CD14-positive monocyte (primary cell): ENCODE measurements around the gene ELF1. TPM values are rescaled to one million over a fixed set of nuclear protein-coding genes. Genes with fewer than 3 reads are reported as not detected.

Experiments used
- DNase-seq, 3 donors: peaks; one replicate each; pipeline ENCODE4 v3.0.0-alpha.2; 2011 to 2022
- H2AFZ ChIP-seq: 2 replicates; pipeline ENCODE4 v1.6.0; 2012; ENCODE audit warnings: mild to moderate bottlenecking, low read depth, low read length, inconsistent platforms; ENCODE audit not compliant: insufficient read depth, poor library complexity, severe bottlenecking
- H3K27ac ChIP-seq, 2 donors: 1 replicate in 1 of 2; 2 replicates in 1 of 2; pipeline ENCODE4 v1.5.1; 2012 to 2013; ENCODE audit warnings: low read length in 2 of 2, control low read depth in 1 of 2, inconsistent platforms in 1 of 2, low read depth in 1 of 2, mild to moderate bottlenecking in 1 of 2
- H3K27me3 ChIP-seq, 2 donors: one replicate each; pipeline versions ENCODE4 v1.6.0 to v1.6.1; 2011 to 2013; ENCODE audit warnings: low read length in 2 of 2; ENCODE audit not compliant: control insufficient read depth in 2 of 2, insufficient read depth in 2 of 2
- H3K36me3 ChIP-seq, 2 donors: replicated peaks in 1 of 2; 1 replicate in 1 of 2; 2 replicates in 1 of 2; pipeline versions ENCODE4 v1.5.1 to v1.6.1; 2012 to 2013; ENCODE audit warnings: low read length in 2 of 2, control low read depth in 1 of 2, inconsistent platforms in 1 of 2, mild to moderate bottlenecking in 1 of 2; ENCODE audit not compliant: insufficient read depth in 2 of 2, control insufficient read depth in 1 of 2
- H3K4me1 ChIP-seq, 2 donors: 1 replicate in 1 of 2; 2 replicates in 1 of 2; pipeline versions ENCODE4 v1.5.1 to v1.6.1; 2012 to 2013; ENCODE audit warnings: low read length in 2 of 2, control low read depth in 1 of 2, inconsistent platforms in 1 of 2, mild to moderate bottlenecking in 1 of 2, moderate library complexity in 1 of 2; ENCODE audit not compliant: insufficient read depth in 2 of 2, control insufficient read depth in 1 of 2
- H3K4me2 ChIP-seq: replicated peaks from 2 replicates; pipeline ENCODE3; 2012; ENCODE audit warnings: low read length, moderate library complexity, mild to moderate bottlenecking; ENCODE audit not compliant: poor library complexity, severe bottlenecking; ENCODE audit errors: extremely low read depth
- H3K4me3 ChIP-seq, 3 experiments: fragments of 200-600 bp in 1 of 3; sonication (generic) in 1 of 3; replicated peaks in 1 of 3; 1 replicate in 2 of 3; 2 replicates in 1 of 3; pipeline ENCODE4 v1.5.1; 2011 to 2013; ENCODE audit warnings: low read length in 3 of 3, mild to moderate bottlenecking in 3 of 3, control low read depth in 2 of 3, low read depth in 2 of 3, inconsistent platforms in 1 of 3, moderate library complexity in 1 of 3
- H3K79me2 ChIP-seq: 2 replicates; pipeline ENCODE4 v1.6.0; 2012; ENCODE audit warnings: mild to moderate bottlenecking, control low read depth, inconsistent platforms, low read length, moderate library complexity; ENCODE audit not compliant: insufficient read depth
- H3K9ac ChIP-seq: 2 replicates; pipeline ENCODE4 v1.6.0; 2017; ENCODE audit warnings: low read length, mild to moderate bottlenecking; ENCODE audit not compliant: insufficient read depth, poor library complexity, severe bottlenecking
- H3K9me3 ChIP-seq, 2 donors: replicated peaks in 1 of 2; 1 replicate in 1 of 2; 2 replicates in 1 of 2; pipeline versions ENCODE4 v1.5.1 to v1.6.1; 2012 to 2013; ENCODE audit warnings: low read length in 2 of 2, control low read depth in 1 of 2; ENCODE audit not compliant: control insufficient read depth in 1 of 2, insufficient read depth in 1 of 2
- H4K20me1 ChIP-seq: 2 replicates; pipeline ENCODE4 v1.6.0; 2012; ENCODE audit warnings: mild to moderate bottlenecking, low read length, control low read depth, moderate library complexity; ENCODE audit not compliant: insufficient read depth
- H3K27ac Mint-ChIP-seq, 7 donors: one replicate each; pipeline ENCODE4 v1.8.0; 2020; ENCODE audit warnings: mild to moderate bottlenecking in 7 of 7, mixed read lengths in 7 of 7, moderate library complexity in 6 of 7, inconsistent platforms in 2 of 7
- H3K27me3 Mint-ChIP-seq, 3 donors: one replicate each; pipeline ENCODE4 v1.8.0; 2021 to 2022; ENCODE audit warnings: low read depth in 3 of 3, mild to moderate bottlenecking in 3 of 3, mixed read lengths in 3 of 3, moderate library complexity in 3 of 3, inconsistent platforms in 1 of 3
- H3K36me3 Mint-ChIP-seq, 2 donors: one replicate each; pipeline ENCODE4 v1.8.0; 2020; ENCODE audit warnings: mixed read lengths in 2 of 2, inconsistent platforms in 1 of 2, mild to moderate bottlenecking in 1 of 2
- H3K4me1 Mint-ChIP-seq: one replicate; pipeline ENCODE4 v1.8.0; 2020; ENCODE audit warnings: mild to moderate bottlenecking, mixed read lengths
- H3K4me3 Mint-ChIP-seq, 2 donors: one replicate each; pipeline ENCODE4 v1.8.0; 2020; ENCODE audit warnings: mild to moderate bottlenecking in 2 of 2, mixed read lengths in 2 of 2, moderate library complexity in 1 of 2
- H3K9me3 Mint-ChIP-seq, 7 donors: one replicate each; pipeline ENCODE4 v1.8.0; 2020 to 2022; ENCODE audit warnings: mixed read lengths in 7 of 7, mild to moderate bottlenecking in 6 of 7, moderate library complexity in 6 of 7, inconsistent platforms in 2 of 7
- CTCF ChIP-seq: fragments of 200-600 bp; IDR thresholded peaks from one replicate; pipeline ENCODE4 v1.8.0; 2022; ENCODE audit warnings: antibody characterized with exemption, mild to moderate bottlenecking
- WGBS: methylation state at CpG from one replicate; pipeline ENCODE4 v1.1.5; 2013; ENCODE audit warnings: missing lambda C conversion rate; ENCODE audit not compliant: insufficient coverage; 5-methylcytosine and 5-hydroxymethylcytosine counted together
- intact Hi-C, 2 donors: fragments of 100-400 bp; cut with micrococcal nuclease; formaldehyde crosslinking; loops; one replicate each; pipeline versions ENCODE4 v1.15.0 to v1.15.1; 2023
- polyA plus RNA-seq, 3 donors: library from polyadenylated mRNA; depleted of rRNA in 1 of 3; unstranded in 2 of 3; stranded (reverse) in 1 of 3; fragments of 300-500 nt in 2 of 3; fragments of >200 nt in 1 of 3; fragmentation: Illumina TruSeq in 2 of 3; gene quantifications; 1 replicate in 2 of 3; 2 replicates in 1 of 3; pipeline ENCODE4 v1.2.3, GENCODE V29; 2012 to 2021

The ELF1 gene
- polyA plus RNA-seq, 3 donors = 63.1 to 83.3 (median 83.3) TPM

GRCh38 chr13:41013835-41014234, 5.3 kb downstream of the ELF1 start:
- Histone ChIP-seq H3K9ac (no peak overlapping the region), H3K9me3 (no peaks in the 10 kb centered on the region), H2AFZ (no peak overlapping the region), H3K27me3 (no peaks in the 10 kb centered on the region), H3K4me1 (peaks cover 45 to 74% of the 10 kb centered on the region in 2 donors), H3K4me2 (peak overlapping the region; percentile 66), H3K4me3 (peak overlapping the region in 2 of 3 experiments; percentile 12 to 89), H3K36me3 (peaks cover 3 to 20% of the 10 kb centered on the region in 2 donors), H4K20me1 (peaks cover 78% of the 10 kb centered on the region), H3K79me2 (peaks cover 98% of the 10 kb centered on the region), H3K27ac (no peak overlapping the region)
- intact Hi-C loops = no loop called here
- Mint-ChIP-seq H3K4me1 (peaks cover 56% of the 10 kb centered on the region), H3K36me3 (peaks cover 29 to 32% of the 10 kb centered on the region in 2 donors), H3K27me3 (no peaks in the 10 kb centered on the region), H3K4me3 (peak overlapping the region; percentile 57 to 74), H3K9me3 (no peaks in the 10 kb centered on the region), H3K27ac (peak overlapping the region in 5 of 7 donors; percentile 59 to 99 (median 75))
- TF ChIP-seq CTCF = no peak
- no peak for DNase-seq
- no CpG with 5 or more reads among the region's 2 CpGs for WGBS

GRCh38 chr13:41012536-41012935, 6.6 kb downstream of the ELF1 start:
- Mint-ChIP-seq H3K36me3 (peaks cover 29 to 32% of the 10 kb centered on the region in 2 donors), H3K9me3 (no peaks in the 10 kb centered on the region), H3K4me1 (peaks cover 67% of the 10 kb centered on the region), H3K27ac (peak overlapping the region in 5 of 7 donors; percentile 72 to 87 (median 75)), H3K4me3 (no peak overlapping the region), H3K27me3 (no peaks in the 10 kb centered on the region)
- Histone ChIP-seq H3K4me2 (no peak overlapping the region), H3K9me3 (no peaks in the 10 kb centered on the region), H3K4me1 (peaks cover 55 to 87% of the 10 kb centered on the region in 2 donors), H3K36me3 (peaks cover 3 to 20% of the 10 kb centered on the region in 2 donors), H3K79me2 (peaks cover 98% of the 10 kb centered on the region), H3K27ac (peak overlapping the region in 1 of 2 donors; percentile 50), H4K20me1 (peaks cover 90% of the 10 kb centered on the region), H2AFZ (no peak overlapping the region), H3K4me3 (no peak overlapping the region), H3K9ac (no peak overlapping the region), H3K27me3 (no peaks in the 10 kb centered on the region)
- WGBS = 100% methylated on average over 1 of the region's 2 CpGs
- DNase-seq = no peak
- TF ChIP-seq CTCF = no peak
- intact Hi-C loops = no loop called here
